Spleen (tissue), 11 donors: ENCODE data around the gene CLEC2B. TPM values are rescaled to one million over a fixed set of nuclear protein-coding genes. Genes with fewer than 3 reads are reported as not detected.
"Not testable (repeated sequence)": the region's sequence is repeated elsewhere in the genome, so short reads cannot be mapped to it uniquely, and the experiment has no call there.

Experiments
- DNase-seq: peaks from one replicate; pipeline ENCODE4 v3.0.0-alpha.2; 2020
- H3K27ac ChIP-seq, 8 donors: fragments of 200-600 bp; sonication (generic) in 7 of 8; 1 replicate in 4 of 8; 2 replicates in 4 of 8; pipeline versions ENCODE4 v1.5.0 to v1.8.0; 2016 to 2021; ENCODE audit warnings: inconsistent platforms in 4 of 8, mild to moderate bottlenecking in 4 of 8, moderate library complexity in 1 of 8
- H3K27me3 ChIP-seq, 7 donors: fragments of 200-600 bp; sonication (generic) in 6 of 7; replicated peaks in 1 of 7; 1 replicate in 4 of 7; 2 replicates in 3 of 7; pipeline versions ENCODE4 v1.5.0 to v1.8.0; 2016 to 2021; ENCODE audit warnings: inconsistent platforms in 3 of 7, mild to moderate bottlenecking in 1 of 7
- H3K36me3 ChIP-seq, 6 donors: fragments of 200-600 bp; sonication (generic) in 5 of 6; 1 replicate in 4 of 6; 2 replicates in 2 of 6; pipeline versions ENCODE4 v1.5.0 to v1.8.0; 2016 to 2021; ENCODE audit warnings: inconsistent platforms in 2 of 6
- H3K4me1 ChIP-seq, 6 donors: fragments of 200-600 bp; sonication (generic) in 5 of 6; 1 replicate in 3 of 6; 2 replicates in 3 of 6; pipeline versions ENCODE4 v1.5.0 to v1.8.0; 2016 to 2021; ENCODE audit warnings: inconsistent platforms in 3 of 6
- H3K4me3 ChIP-seq, 8 donors: fragments of 200-600 bp; sonication (generic) in 7 of 8; 1 replicate in 4 of 8; 2 replicates in 4 of 8; pipeline versions ENCODE4 v1.5.0 to v1.8.0; 2016 to 2021; ENCODE audit warnings: inconsistent platforms in 4 of 8, mild to moderate bottlenecking in 4 of 8, moderate library complexity in 2 of 8
- H3K9me3 ChIP-seq, 8 donors: fragments of 200-600 bp; sonication (generic) in 7 of 8; 1 replicate in 4 of 8; 2 replicates in 4 of 8; pipeline versions ENCODE4 v1.5.0 to v1.8.0; 2016 to 2021; ENCODE audit warnings: inconsistent platforms in 4 of 8
- CTCF ChIP-seq, 11 experiments: fragments of 200-600 bp in 7 of 11; fragments of 450-650 bp in 4 of 11; sonication (generic) in 4 of 11; IDR thresholded peaks in 8 of 11; conservative IDR thresholded peaks in 3 of 11; 1 replicate in 7 of 11; 2 replicates in 4 of 11; pipeline versions ENCODE4 v1.4.0 to v1.8.0; 2016 to 2021; ENCODE audit warnings: antibody characterized with exemption in 11 of 11, inconsistent platforms in 4 of 11, mild to moderate bottlenecking in 1 of 11
- POLR2A ChIP-seq, 3 donors: fragments of 450-650 bp; IDR thresholded peaks; one replicate each; pipeline ENCODE4 v1.5.1; 2017; ENCODE audit warnings: antibody characterized with exemption in 3 of 3, mild to moderate bottlenecking in 1 of 3
- POLR2AphosphoS5 ChIP-seq, 3 donors: sonication (generic); formaldehyde crosslinking; IDR thresholded peaks; one replicate each; pipeline ENCODE4 v1.5.1; 2017; ENCODE audit warnings: antibody characterized with exemption in 3 of 3
- WGBS, 5 donors: extraction: QIAGEN DNeasy Blood & Tissue Kit in 3 of 5; methylation state at CpG; one replicate each; pipeline versions ENCODE4 v1.1.5 to v1.1.7; 2013 to 2018; 5-methylcytosine and 5-hydroxymethylcytosine counted together
- intact Hi-C: fragments of 100-400 bp; cut with DNase I; formaldehyde crosslinking; loops from one replicate; pipeline ENCODE4 v1.15.0; 2023; ENCODE audit warnings: low total_unique reads
- polyA plus RNA-seq, 3 donors: library from polyadenylated mRNA; stranded (reverse); fragments of 200-250 nt; gene quantifications; one replicate each; pipeline ENCODE4 v1.2.1, GENCODE V29; 2013
- total RNA-seq, 7 donors: library from RNA; depleted of rRNA in 3 of 7; stranded (reverse); fragments of >200 nt in 3 of 7; fragmentation: NEBNext Ultra II Directional in 4 of 7; extraction: Animal tissue kit (Norgen Biotek cat#: 25700) in 4 of 7; gene quantifications; one replicate each; pipeline versions ENCODE4 v1.1.0 to v1.2.1, GENCODE V29; 2016 to 2021
- donor health status: healthy with polysubstance abuse.
- donor health status: DM: no; HTN: no; CAD: no; lungs with moderate emphysema.
- donor health status: DM: no; HTN: no; CAD: no.
- donor health status: Bipolar disorder and iron deficiency.
- donor health status: healthy.
- donor health status: DM: no; HTN: no; CAD: no.
- donor health status: DM: yes; HTN: yes; CAD: no.

Gene CLEC2B
- total and polyA plus RNA-seq, 10 donors = 20.4 to 60.2 (median 49.2) TPM

- H3K9me3 ChIP-seq = no peaks in the 10 kb centered on the region
- WGBS, 5 donors = 88 to 94% (median 91%) methylated on average over 3 of the region's 3 CpGs
- no peak for DNase-seq
- no peak within 1 kb of the TSS for H3K27ac ChIP-seq
- TF ChIP-seq CTCF (IDR thresholded peaks at IDR 0.05 in 8 of 11, conservative IDR thresholded peaks at IDR 0.05 in 3 of 11) (no peak), POLR2A (IDR thresholded peaks at IDR 0.05) (no peak), POLR2AphosphoS5 (IDR thresholded peaks at IDR 0.05) (no peak)
- intact Hi-C loops = no loop called here
- H3K4me3 ChIP-seq = no peak within 1 kb of the TSS
- no peaks in the 10 kb centered on the region for H3K36me3 ChIP-seq
- no peaks in the 10 kb centered on the region for H3K4me1 ChIP-seq
- no peaks in the 10 kb centered on the region for H3K27me3 ChIP-seq
Measured at GRCh38 chr12:9881246-9881645, 12.1 kb upstream of the CLEC2B start, which contains the start of gene KLRF2. Gene KLRF2 (plus strand): TSS chr12:9881489. CDS start chr12:9881596, 107 bp downstream.

GRCh38 chr12:9880532-9881078 is 11.5 kb upstream of the CLEC2B start:
- no peaks in the 10 kb centered on the region for H3K27me3 ChIP-seq
- DNase-seq = no peak
- intact Hi-C loops = no loop called here
- H3K9me3 ChIP-seq = no peaks in the 10 kb centered on the region
- WGBS, 5 donors = 88 to 98% (median 91%) methylated on average over 4 of the region's 4 CpGs
- no peak overlapping the region for H3K27ac ChIP-seq
- no peaks in the 10 kb centered on the region for H3K4me1 ChIP-seq
- TF ChIP-seq CTCF (IDR thresholded peaks at IDR 0.05 in 8 of 11, conservative IDR thresholded peaks at IDR 0.05 in 3 of 11) = no peak
- no peak for TF ChIP-seq POLR2A (IDR thresholded peaks at IDR 0.05)
- no peak for TF ChIP-seq POLR2AphosphoS5 (IDR thresholded peaks at IDR 0.05)
- H3K36me3 ChIP-seq = no peaks in the 10 kb centered on the region
- H3K4me3 ChIP-seq = no peak overlapping the region

DNA sequence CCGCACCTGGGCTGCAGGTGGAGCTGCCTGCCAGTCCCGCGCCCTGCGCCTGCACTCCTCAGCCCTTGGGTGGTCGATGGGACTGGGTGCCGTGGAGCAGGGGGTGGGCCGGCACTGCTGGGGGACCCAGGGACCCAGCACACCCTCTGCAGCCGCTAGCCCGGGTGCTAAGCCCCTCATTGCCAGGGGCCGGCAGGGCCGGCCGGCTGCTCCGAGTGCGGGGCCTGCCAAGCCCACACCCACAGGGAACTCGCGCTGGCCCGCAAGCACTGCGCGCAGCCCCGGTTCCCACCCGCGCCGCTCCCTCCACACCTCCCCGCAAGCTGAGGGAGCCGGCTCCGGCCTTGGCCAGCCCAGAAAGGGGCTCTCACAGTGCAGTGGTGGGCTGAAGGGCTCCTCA is 7.0 kb upstream of the CLEC2B start:
- DNase-seq = peak; percentile 72
- H3K4me1 ChIP-seq = peaks cover 0 to 13% (median 0%) of the 10 kb centered on the region in 6 donors
- H3K27me3 ChIP-seq, H3K27ac ChIP-seq, H3K36me3 ChIP-seq, H3K4me3 ChIP-seq, H3K9me3 ChIP-seq, intact Hi-C loops: not testable (repeated sequence)
- WGBS, 5 donors = 97 to 99% (median 97%) methylated on average over 10 to 26 of the region's 26 CpGs

GRCh38 chr12:9872742-9873141 is 3.6 kb upstream of the CLEC2B start:
- Histone ChIP-seq H3K27ac (no peak overlapping the region), H3K36me3 (no peaks in the 10 kb centered on the region), H3K9me3 (no peaks in the 10 kb centered on the region), H3K27me3 (no peaks in the 10 kb centered on the region), H3K4me3 (no peak overlapping the region), H3K4me1 (peaks cover 0 to 26% (median 7%) of the 10 kb centered on the region in 6 donors)
- no peak for DNase-seq
- TF ChIP-seq POLR2A (IDR thresholded peaks at IDR 0.05) (no peak), POLR2AphosphoS5 (IDR thresholded peaks at IDR 0.05) (no peak), CTCF (IDR thresholded peaks at IDR 0.05 in 8 of 11, conservative IDR thresholded peaks at IDR 0.05 in 3 of 11) (no peak)
- intact Hi-C loops = no loop called here
- WGBS, 5 donors = 87 to 94% (median 93%) methylated on average over 11 of the region's 11 CpGs

DNA sequence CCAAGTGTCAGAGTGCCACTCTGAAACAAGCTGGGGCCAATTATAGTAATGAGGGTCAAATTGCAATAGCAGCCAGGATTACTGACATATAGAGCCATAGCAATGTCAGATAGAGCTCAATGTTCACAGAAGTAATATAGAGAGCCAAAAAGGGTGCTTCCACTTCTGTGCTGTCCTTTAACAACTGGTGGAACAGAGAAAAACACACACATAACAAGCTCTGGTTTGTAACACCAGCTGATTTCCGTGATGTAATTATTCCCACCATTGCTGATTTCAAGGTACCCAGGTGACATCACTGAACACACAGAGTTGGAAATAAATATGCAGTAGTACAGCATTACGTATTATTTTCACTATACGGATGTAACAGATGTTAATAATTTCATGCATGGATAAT is 3.0 kb upstream of the CLEC2B start:
- intact Hi-C loops = no loop called here
- WGBS, 5 donors = 83 to 91% (median 86%) methylated on average over 3 of the region's 3 CpGs
- Histone ChIP-seq H3K4me1 (peaks cover 0 to 26% (median 7%) of the 10 kb centered on the region in 6 donors), H3K36me3 (no peaks in the 10 kb centered on the region), H3K9me3 (no peaks in the 10 kb centered on the region), H3K27me3 (no peaks in the 10 kb centered on the region), H3K4me3 (no peak overlapping the region), H3K27ac (no peak overlapping the region)
- TF ChIP-seq CTCF (IDR thresholded peaks at IDR 0.05 in 8 of 11, conservative IDR thresholded peaks at IDR 0.05 in 3 of 11) = no peak
- no peak for TF ChIP-seq POLR2A (IDR thresholded peaks at IDR 0.05)
- TF ChIP-seq POLR2AphosphoS5 (IDR thresholded peaks at IDR 0.05) = no peak
- DNase-seq = no peak
